ENCODE results near the gene ODC1.

DNA sequence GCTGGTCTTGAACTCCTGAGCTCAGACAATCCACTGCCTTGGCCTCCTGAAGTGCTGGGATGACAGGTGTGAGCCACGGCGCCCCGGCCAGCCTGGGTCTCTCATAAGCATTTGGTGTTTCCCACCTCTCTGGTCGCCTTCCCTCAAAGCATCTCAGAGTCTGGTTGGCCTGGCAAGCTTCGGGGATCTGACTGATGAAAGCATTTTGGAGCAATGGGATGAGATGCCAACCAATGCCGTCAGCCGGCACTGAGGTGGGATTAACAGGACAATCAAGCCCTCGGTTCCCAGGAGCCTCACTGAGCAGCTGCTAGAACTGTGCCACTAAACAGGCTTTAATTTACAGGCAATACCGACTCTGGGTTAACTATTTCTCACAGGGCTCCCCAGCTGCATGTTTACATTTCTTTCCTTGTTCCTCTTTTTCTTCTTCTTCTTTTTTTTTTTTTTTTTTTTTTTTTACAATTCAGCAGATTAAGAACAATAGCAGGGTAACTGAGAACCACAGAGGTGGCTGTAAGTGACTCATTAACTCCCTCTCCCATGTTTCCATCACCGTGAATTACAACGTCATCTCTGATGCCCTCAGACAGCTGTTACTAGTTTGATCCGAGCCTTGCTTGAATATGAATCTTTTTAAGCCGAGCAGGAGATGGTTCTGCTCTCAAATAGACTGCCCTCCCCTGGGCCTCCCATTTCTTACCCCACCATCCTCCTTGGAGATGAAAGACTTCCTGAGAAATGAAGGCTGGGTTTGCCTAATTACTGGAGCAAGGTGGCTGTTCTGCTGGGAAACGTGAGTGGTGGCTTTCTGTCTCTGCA, 37.9 kb downstream of the ODC1 start:
- TF ChIP-seq, protein P1, sequence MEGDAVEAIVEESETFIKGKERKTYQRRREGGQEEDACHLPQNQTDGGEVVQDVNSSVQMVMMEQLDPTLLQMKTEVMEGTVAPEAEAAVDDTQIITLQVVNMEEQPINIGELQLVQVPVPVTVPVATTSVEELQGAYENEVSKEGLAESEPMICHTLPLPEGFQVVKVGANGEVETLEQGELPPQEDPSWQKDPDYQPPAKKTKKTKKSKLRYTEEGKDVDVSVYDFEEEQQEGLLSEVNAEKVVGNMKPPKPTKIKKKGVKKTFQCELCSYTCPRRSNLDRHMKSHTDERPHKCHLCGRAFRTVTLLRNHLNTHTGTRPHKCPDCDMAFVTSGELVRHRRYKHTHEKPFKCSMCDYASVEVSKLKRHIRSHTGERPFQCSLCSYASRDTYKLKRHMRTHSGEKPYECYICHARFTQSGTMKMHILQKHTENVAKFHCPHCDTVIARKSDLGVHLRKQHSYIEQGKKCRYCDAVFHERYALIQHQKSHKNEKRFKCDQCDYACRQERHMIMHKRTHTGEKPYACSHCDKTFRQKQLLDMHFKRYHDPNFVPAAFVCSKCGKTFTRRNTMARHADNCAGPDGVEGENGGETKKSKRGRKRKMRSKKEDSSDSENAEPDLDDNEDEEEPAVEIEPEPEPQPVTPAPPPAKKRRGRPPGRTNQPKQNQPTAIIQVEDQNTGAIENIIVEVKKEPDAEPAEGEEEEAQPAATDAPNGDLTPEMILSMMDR (IDR thresholded peaks at IDR 0.05; ENCODE audit: insufficient read depth, low read depth, low read length) = no peak
- no peak for TF ChIP-seq EZH2 (IDR thresholded peaks at IDR 0.05; ENCODE audit: insufficient read depth, low read length)

Data from astrocyte (in vitro differentiated cells and primary cell).